ENCODE results near the gene DCAF16. TPM values are rescaled to one million over a fixed set of nuclear protein-coding genes. Genes with fewer than 3 reads are reported as not detected.
A peak's percentile ranks its signal among the peaks of the same experiment; 100 is the strongest.

The DCAF16 gene
- total RNA-seq, 1 donor from 2014 or later: 75.8 TPM

DNA sequence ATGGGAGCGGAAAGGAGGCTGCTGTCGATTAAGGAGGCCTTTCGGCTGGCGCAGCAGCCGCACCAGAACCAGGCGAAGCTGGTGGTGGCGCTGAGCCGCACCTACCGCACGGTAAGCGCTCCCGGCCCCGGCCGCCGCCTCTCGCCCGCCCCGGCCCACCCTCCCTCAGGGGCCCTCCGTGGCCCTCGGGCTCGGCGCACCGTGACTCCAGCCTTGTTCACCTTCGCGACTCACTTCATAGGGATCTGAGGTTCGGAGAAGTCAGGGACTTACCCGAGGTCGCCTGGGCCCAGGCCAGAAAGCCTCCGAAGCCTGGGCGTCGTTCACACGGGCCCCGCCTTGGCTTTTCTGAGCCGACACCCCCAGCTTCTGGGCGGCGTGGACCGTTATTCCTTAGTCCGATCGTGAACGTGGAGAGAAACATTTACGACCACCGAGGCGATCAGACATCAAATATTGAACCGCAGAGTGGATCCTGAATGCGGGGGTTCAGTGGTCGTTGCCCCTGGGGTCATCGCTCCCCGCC, 584 bp upstream of the DCAF16 start:
- Mint-ChIP-seq H3K36me3 (peaks cover 20% of the 10 kb centered on the region), H3K9me3 (no peaks in the 10 kb centered on the region)
- no peak for DNase-seq (ENCODE audit: low spot score)

GRCh38 chr4:17809667-17810066, 890 bp downstream of the DCAF16 start:
- Mint-ChIP-seq H3K9me3 (no peaks in the 10 kb centered on the region), H3K36me3 (peaks cover 10% of the 10 kb centered on the region), H3K4me1 (peaks cover 42% of the 10 kb centered on the region), H3K27me3 (ENCODE audit: insufficient read depth, low read depth) (no peaks in the 10 kb centered on the region), H3K4me3 (peak overlapping the region; percentile 95), H3K27ac (peak overlapping the region; percentile 15)
- Histone ChIP-seq H3K4me3 (peak overlapping the region; percentile 98), H3K4me1 (peaks cover 40% of the 10 kb centered on the region), H3K27ac (no peak overlapping the region), H3K79me2 (ENCODE audit: low read depth) (peaks cover 100% of the 10 kb centered on the region), H3K9me3 (ENCODE audit: low read depth) (no peaks in the 10 kb centered on the region), H4K20me1 (ENCODE audit: low read depth) (peaks cover 77% of the 10 kb centered on the region), H3F3A (ENCODE audit: low read depth) (no peaks in the 10 kb centered on the region), H3K4me2 (peak overlapping the region; percentile 97), H2AFZ (replicated peaks) (no peak overlapping the region), H3K9ac (peak overlapping the region; percentile 97), H3K36me3 (peaks cover 22% of the 10 kb centered on the region), H3K27me3 (no peaks in the 10 kb centered on the region)
- TF ChIP-seq EZH2phosphoT487 (IDR thresholded peaks at IDR 0.05) (no peak), EZH2 (IDR thresholded peaks at IDR 0.05) (no peak), CTCF (IDR thresholded peaks at IDR 0.05) (no peak)
- DNase-seq (ENCODE audit: low spot score): no peak

More for the DNA sequence above, 584 bp upstream of the DCAF16 start:
- H3K4me3 Mint-ChIP-seq: peak overlapping the region; percentile 95
- peaks cover 25% of the 10 kb centered on the region for H3K36me3 ChIP-seq
- H3K27ac ChIP-seq: no peak overlapping the region
- H3K4me3 ChIP-seq: peak overlapping the region; percentile 98
- peaks cover 74% of the 10 kb centered on the region for H4K20me1 ChIP-seq (ENCODE audit: low read depth)
- peaks cover 42% of the 10 kb centered on the region for H3K4me1 Mint-ChIP-seq
- peak overlapping the region; percentile 61 for H2AFZ ChIP-seq (replicated peaks)
- TF ChIP-seq EZH2 (IDR thresholded peaks at IDR 0.05) (no peak), CTCF (IDR thresholded peaks at IDR 0.05) (no peak), EZH2phosphoT487 (IDR thresholded peaks at IDR 0.05) (peak; percentile 9)
- H3K27ac Mint-ChIP-seq: peak overlapping the region; percentile 98
- H3K9me3 ChIP-seq (ENCODE audit: low read depth): no peaks in the 10 kb centered on the region
- peaks cover 39% of the 10 kb centered on the region for H3K4me1 ChIP-seq
- H3K27me3 ChIP-seq: no peaks in the 10 kb centered on the region
- no peaks in the 10 kb centered on the region for H3K27me3 Mint-ChIP-seq (ENCODE audit: insufficient read depth, low read depth)
- H3K4me2 ChIP-seq: peak overlapping the region; percentile 98
- H3K9ac ChIP-seq: peak overlapping the region; percentile 96
- H3K79me2 ChIP-seq (ENCODE audit: low read depth): peaks cover 100% of the 10 kb centered on the region
- no peaks in the 10 kb centered on the region for H3F3A ChIP-seq (ENCODE audit: low read depth)

- Histone ChIP-seq H3K27ac (no peak overlapping the region), H3K4me2 (peak overlapping the region; percentile 97), H3K79me2 (ENCODE audit: low read depth) (peaks cover 100% of the 10 kb centered on the region), H2AFZ (replicated peaks) (no peak overlapping the region), H3F3A (ENCODE audit: low read depth) (no peaks in the 10 kb centered on the region), H3K36me3 (peaks cover 30% of the 10 kb centered on the region), H3K27me3 (no peaks in the 10 kb centered on the region), H3K9me3 (ENCODE audit: low read depth) (no peaks in the 10 kb centered on the region), H4K20me1 (ENCODE audit: low read depth) (peaks cover 72% of the 10 kb centered on the region), H3K4me3 (peak overlapping the region; percentile 98), H3K4me1 (peaks cover 25% of the 10 kb centered on the region), H3K9ac (peak overlapping the region; percentile 0)
- Mint-ChIP-seq H3K4me3 (peak overlapping the region; percentile 95), H3K27ac (no peak overlapping the region), H3K4me1 (peaks cover 30% of the 10 kb centered on the region), H3K36me3 (peaks cover 19% of the 10 kb centered on the region), H3K9me3 (no peaks in the 10 kb centered on the region), H3K27me3 (ENCODE audit: insufficient read depth, low read depth) (no peaks in the 10 kb centered on the region)
- TF ChIP-seq CTCF (IDR thresholded peaks at IDR 0.05) (no peak), EZH2 (IDR thresholded peaks at IDR 0.05) (no peak), EZH2phosphoT487 (IDR thresholded peaks at IDR 0.05) (no peak)
- DNase-seq (ENCODE audit: low spot score): no peak
Measured at GRCh38 chr4:17807446-17807845, 3.1 kb downstream of the DCAF16 start.

Data from neural progenitor cell (in vitro differentiated cells).